GM18498 (cell line): Measurements from ENCODE around the gene NUCKS1.

Experiments
- ATAC-seq: cut with Tn5 transposase; IDR thresholded peaks from one replicate; pipeline ENCODE4 v1.9.1; 2021; ENCODE audit warnings: mild to moderate bottlenecking, moderate library complexity; ENCODE audit not compliant: unreplicated experiment

Gene NUCKS1

GRCh38 chr1:205701891-205702290, 48.1 kb downstream of the NUCKS1 start:
- ATAC-seq = no peak

DNA sequence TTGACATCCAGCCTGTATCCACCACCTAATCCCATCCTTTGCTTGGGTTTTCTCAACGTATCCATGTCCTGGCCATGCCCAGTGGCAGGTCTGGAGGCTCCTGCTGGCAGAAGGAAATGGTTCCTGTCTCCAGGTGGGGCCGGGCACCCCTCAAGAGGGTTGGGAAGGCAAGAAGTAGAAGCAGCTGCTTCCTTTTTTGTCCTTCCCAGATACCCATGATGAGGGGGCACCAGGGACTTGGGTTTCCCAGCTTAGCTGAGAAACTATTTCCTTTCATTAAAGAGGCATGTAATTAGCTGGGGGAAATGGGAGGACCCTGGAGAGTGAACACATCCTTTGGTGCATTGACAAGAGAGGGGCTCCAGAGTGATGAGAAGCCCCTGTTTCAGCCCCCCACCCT, 48.6 kb downstream of the NUCKS1 start:
- ATAC-seq = no peak

GRCh38 chr1:205700865-205701401, 49.0 kb downstream of the NUCKS1 start:
- ATAC-seq = no peak

DNA sequence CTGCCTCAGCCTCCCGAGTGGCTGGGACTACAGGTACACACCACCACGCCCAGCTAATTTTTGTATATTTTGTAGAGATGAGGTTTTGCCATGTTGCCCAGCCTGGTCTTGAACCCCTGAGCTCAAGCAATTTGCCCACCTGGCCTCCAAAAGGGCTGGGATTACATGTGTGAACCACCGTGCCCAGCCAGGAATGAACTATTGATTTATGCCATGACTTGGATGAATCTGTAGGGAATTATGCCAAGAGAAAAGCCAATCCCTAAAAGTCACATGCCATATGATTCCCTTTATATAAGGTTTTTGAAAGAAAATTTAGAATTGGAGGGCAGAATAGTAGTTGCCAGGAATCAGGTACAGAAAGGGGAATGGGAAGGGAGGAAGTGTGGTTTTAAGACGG, 50.6 kb downstream of the NUCKS1 start:
- ATAC-seq = no peak

GRCh38 chr1:205698921-205699320, 51.1 kb downstream of the NUCKS1 start:
- ATAC-seq = no peak

DNA sequence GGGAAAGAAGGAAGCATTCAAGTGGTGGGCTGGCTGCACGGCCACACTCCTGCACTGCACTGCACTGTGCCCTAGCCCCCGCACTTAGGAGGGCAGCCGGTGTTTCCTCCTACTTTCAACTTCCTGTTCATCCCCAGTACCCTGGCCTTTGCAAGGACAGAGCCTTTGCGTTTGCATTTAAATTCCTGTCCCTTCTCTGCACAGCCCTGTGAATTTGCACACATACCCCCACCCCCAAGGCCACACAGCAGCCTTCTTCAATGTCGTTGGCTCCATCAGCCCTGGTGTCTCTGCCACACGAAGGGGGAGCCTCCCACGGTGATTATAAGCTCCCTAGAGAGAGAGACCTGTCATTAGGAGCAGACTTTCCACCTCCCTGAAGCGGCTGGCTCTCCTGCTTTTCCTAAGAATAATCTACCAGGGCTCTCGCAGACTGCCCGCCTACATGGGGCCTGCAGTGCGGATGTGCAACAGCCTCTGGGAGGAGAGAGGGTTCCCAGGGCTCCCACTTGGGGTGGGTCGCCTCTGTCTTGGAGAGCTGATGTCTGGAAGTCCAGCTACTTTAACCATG, 56.5 kb downstream of the NUCKS1 start:
- ATAC-seq = no peak

- no peak for ATAC-seq
Measured at GRCh38 chr1:205692423-205692822, 57.6 kb downstream of the NUCKS1 start.

- ATAC-seq = no peak
Measured at GRCh38 chr1:205690122-205690756, 59.7 kb downstream of the NUCKS1 start.

- ATAC-seq = no peak
Measured at GRCh38 chr1:205689479-205689878, 60.5 kb downstream of the NUCKS1 start.

- ATAC-seq = no peak
Measured at GRCh38 chr1:205688171-205689080, 61.6 kb downstream of the NUCKS1 start.

- ATAC-seq = no peak
Measured at GRCh38 chr1:205687242-205687641, 62.7 kb downstream of the NUCKS1 start.

DNA sequence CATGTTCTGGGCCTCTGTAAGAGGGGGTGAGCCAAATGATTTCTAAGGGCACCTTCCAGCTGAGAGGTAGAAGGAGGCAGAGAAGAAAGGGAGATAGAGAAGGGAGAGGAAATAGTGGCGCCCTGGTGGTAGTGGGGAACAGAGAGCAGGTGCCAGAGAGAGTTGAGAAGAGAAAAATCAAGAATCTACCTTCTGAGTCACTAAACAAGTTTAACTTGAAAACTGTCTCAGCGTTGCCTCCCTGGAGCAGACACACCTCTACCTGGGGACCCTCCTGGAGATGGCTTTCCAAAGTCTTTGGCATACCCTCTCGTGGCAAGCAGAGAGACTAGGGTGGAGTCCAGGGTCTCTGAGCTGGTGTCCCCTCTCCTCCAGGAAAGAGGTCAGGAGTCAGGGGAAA, 68.6 kb downstream of the NUCKS1 start:
- no peak for ATAC-seq

GRCh38 chr1:205680073-205680851, 69.7 kb downstream of the NUCKS1 start, which contains the start of gene SLC45A3:
Gene SLC45A3, minus strand, starts transcription at chr1:205680509. Its CDS starts 15,853 bp downstream, at chr1:205664656.
- no peak for ATAC-seq

GRCh38 chr1:205678286-205679111, 71.5 kb downstream of the NUCKS1 start:
- no peak for ATAC-seq

GRCh38 chr1:205677167-205677566, 72.8 kb downstream of the NUCKS1 start:
- no peak for ATAC-seq

DNA sequence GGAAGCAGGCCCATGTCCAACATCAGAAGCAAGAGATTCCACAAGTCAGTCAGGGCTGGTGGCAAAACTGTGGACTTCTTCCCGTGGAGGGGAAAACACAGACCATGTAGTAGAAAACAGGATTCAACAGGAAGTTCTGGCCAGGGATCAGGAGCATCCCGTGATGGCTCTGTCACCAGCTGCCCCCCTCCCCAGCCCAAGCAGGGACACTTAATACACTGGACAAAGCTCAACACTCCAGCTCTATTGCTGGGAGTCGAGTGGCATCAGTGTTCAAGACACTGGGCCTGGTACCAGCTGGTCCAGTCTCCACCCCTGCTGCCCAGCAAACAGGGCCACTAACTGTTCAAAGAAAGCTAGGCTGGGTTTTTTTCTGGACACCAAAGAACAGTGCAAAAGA, 73.4 kb downstream of the NUCKS1 start:
- no peak for ATAC-seq

GRCh38 chr1:205676002-205676401, 74.0 kb downstream of the NUCKS1 start:
- ATAC-seq = no peak

GRCh38 chr1:205675247-205675646, 74.7 kb downstream of the NUCKS1 start:
- ATAC-seq = no peak

DNA sequence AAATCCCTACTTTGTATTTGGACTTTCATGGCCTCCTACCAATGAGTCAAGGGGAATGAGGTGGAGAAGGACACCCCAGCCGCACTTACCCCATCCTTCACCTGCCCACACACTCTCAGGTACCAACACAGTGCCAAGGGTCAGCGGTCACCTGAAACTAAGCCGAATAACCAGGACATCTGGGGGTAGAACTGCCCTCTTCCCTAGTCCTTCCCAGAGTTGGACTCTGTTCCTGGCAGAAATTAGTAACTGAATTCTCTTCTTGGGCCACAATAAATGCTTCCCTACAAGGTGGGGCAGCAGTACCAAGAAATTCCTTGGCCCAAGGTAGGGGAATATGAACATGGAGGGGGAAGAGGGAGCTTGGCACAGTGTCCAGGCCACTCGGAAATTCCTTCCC, 77.0 kb downstream of the NUCKS1 start:
- ATAC-seq = no peak

DNA sequence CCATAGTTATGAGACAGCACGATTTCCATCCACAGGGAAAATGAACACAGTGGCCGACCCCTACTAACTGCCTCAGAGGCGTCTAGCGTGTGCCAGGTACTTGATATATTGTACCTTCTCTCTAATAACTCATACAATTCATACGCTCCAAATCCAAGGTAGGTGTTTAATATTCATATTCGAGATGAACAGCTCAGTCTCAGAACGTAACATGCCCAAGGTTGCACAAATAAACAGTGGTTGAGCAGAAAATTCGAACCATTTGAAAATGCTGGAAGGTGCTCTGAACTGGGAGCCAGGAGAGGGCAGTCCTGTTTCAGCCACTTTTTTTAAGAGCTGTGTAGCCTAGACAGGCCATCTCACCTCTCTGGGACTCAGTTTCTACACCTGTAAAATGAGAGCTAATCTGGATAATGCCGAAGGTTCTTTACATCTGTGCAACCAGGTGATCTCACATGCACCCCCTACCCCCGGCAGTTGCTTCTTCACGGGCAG, 77.5 kb downstream of the NUCKS1 start:
- no peak for ATAC-seq
